ENCODE data around the gene KCNC1.

KCNC1 gene

GRCh38 chr11:17716807-17717206 is 17.8 kb upstream of the KCNC1 start:
- no peak for FAIRE-seq

- FAIRE-seq: no peak
Observed at GRCh38 chr11:17718015-17718414, 16.6 kb upstream of the KCNC1 start.

- no peak for FAIRE-seq
Observed at GRCh38 chr11:17718510-17718962, 16.0 kb upstream of the KCNC1 start.

GRCh38 chr11:17719028-17719937 is 15.3 kb upstream of the KCNC1 start, which contains the start of gene MYOD1:
TSS of gene MYOD1 (plus strand) at chr11:17719571. CDS start at chr11:17719783, 212 bp downstream.
- FAIRE-seq: no peak

DNA sequence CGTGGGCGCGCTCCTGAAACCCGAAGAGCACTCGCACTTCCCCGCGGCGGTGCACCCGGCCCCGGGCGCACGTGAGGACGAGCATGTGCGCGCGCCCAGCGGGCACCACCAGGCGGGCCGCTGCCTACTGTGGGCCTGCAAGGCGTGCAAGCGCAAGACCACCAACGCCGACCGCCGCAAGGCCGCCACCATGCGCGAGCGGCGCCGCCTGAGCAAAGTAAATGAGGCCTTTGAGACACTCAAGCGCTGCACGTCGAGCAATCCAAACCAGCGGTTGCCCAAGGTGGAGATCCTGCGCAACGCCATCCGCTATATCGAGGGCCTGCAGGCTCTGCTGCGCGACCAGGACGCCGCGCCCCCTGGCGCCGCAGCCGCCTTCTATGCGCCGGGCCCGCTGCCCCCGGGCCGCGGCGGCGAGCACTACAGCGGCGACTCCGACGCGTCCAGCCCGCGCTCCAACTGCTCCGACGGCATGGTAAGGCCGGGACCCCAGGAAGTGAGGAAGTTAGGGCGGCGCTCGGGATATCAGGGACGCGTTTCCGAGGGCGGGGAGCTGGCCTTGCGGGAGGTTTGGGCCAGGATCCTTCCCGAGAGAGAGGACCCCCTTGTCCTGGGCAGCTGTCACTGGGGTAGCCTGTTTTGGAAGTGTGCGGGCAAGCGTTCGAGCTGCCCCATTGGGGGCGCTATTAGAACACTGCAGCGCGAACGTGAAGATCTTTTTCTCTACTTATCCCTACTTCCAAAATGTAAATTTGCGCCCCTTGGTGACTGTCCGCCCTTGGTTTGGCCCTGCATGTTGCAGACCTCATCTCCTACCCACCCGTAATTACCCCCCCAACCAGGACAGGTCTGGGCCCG is 14.4 kb upstream of the KCNC1 start:
- FAIRE-seq: no peak

DNA sequence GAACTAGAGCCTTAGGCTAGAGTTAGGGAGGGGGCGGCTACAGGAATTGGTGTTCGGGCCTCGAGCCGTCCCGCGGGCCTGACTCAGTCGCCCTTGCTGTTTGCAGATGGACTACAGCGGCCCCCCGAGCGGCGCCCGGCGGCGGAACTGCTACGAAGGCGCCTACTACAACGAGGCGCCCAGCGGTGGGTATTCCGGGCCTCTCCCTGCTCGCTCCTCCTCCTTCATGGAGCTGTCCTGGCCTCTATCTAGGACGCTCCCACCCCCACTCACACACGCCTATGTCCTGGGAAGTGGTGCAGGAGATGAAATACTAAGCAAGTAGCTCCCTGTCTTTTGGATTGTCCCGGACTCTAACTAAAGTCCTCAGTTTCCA is 13.8 kb upstream of the KCNC1 start:
- no peak for FAIRE-seq

DNA sequence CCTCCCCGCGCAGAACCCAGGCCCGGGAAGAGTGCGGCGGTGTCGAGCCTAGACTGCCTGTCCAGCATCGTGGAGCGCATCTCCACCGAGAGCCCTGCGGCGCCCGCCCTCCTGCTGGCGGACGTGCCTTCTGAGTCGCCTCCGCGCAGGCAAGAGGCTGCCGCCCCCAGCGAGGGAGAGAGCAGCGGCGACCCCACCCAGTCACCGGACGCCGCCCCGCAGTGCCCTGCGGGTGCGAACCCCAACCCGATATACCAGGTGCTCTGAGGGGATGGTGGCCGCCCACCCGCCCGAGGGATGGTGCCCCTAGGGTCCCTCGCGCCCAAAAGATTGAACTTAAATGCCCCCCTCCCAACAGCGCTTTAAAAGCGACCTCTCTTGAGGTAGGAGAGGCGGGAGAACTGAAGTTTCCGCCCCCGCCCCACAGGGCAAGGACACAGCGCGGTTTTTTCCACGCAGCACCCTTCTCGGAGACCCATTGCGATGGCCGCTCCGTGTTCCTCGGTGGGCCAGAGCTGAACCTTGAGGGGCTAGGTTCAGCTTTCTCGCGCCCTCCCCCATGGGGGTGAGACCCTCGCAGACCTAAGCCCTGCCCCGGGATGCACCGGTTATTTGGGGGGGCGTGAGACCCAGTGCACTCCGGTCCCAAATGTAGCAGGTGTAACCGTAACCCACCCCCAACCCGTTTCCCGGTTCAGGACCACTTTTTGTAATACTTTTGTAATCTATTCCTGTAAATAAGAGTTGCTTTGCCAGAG is 13.2 kb upstream of the KCNC1 start:
- FAIRE-seq: no peak

DNA sequence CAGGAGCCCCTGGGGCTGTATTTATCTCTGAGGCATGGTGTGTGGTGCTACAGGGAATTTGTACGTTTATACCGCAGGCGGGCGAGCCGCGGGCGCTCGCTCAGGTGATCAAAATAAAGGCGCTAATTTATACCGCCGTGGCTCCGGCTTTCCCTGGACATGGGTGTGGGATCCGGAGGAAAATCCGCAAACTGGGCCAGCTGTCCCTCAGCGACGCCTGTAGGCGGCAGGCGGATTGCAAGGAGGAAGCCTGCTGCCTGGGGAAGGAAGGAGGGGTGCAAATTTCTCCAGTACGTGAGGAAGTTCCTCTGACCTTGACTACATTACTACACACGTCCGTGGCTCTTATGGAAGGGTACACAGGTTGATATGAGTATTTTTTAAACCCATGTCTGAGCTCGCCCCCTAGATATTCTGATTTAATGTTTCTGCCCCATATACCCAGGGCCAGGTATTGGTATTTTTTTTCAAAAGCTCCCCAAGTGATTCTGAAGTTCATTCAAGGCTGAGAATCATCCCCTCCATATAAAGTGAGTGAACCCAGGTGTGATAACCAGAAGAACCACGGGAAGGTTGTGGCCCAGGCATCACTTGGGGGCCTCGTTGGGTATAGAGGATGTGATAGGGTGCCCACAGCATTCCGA is 12.5 kb upstream of the KCNC1 start:
- no peak for FAIRE-seq

DNA sequence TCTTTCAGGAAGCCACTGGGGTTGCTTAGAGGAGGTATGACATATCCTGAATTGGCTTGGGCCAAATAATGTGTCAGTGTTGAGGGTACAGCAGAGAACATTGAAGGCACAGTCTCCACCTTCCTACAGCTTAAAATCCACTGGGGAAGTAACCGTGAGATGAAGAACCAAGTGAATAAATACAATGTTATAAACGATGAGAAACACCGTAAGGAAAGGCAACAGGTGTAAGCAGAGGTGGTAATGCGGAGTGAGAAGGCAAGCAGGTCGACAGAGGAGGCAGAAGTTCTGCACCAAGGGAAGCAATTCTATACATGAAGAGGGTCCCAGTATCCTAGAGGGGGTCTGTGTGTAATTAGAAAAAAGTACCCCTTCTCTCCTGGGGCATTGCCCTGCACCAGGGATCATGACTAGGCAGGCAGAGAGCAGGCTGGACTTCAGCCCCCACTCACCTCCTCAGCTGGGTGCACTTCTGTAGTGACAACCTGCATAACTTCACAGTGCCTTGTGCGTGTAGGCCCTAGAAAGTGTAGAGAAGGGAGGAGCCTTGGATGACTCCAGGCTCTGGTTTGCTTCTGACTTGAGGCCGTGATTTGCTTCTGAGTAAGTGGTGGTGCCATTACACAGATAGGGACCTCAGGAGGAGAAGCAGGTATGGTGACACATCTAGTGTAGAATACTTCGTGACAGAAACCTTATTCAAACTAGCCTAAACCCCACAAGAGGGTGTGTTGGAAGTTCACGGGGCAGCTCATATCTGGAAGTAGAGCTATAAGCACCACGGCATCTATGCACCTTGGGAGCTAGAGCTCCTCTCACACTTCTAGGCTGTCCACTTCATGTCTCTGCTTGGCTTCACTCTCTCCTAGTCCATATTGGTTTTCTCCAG is 10.3 kb upstream of the KCNC1 start:
- no peak for FAIRE-seq

DNA sequence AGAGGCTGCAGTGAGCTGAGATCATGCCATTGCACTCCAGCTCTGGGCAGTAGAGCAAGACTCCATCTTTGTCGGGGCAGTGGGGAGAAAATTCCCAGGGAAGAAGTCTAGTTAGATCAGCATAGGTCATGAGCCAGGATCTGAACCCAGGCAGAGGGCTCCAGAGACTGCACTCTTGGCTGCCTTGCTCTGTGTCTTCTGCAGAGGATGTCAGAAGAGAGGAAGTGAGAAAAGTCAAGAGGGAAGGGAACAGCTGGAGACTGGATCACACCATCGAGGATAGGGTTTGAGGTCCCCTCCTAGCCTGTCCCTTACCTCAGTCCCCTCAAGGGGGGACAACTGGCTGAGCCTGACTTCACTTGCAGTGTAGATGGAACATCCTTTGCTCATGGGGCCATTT is 9.4 kb upstream of the KCNC1 start:
- FAIRE-seq: no peak

GRCh38 chr11:17730137-17730536 is 4.4 kb upstream of the KCNC1 start:
- FAIRE-seq: no peak

DNA sequence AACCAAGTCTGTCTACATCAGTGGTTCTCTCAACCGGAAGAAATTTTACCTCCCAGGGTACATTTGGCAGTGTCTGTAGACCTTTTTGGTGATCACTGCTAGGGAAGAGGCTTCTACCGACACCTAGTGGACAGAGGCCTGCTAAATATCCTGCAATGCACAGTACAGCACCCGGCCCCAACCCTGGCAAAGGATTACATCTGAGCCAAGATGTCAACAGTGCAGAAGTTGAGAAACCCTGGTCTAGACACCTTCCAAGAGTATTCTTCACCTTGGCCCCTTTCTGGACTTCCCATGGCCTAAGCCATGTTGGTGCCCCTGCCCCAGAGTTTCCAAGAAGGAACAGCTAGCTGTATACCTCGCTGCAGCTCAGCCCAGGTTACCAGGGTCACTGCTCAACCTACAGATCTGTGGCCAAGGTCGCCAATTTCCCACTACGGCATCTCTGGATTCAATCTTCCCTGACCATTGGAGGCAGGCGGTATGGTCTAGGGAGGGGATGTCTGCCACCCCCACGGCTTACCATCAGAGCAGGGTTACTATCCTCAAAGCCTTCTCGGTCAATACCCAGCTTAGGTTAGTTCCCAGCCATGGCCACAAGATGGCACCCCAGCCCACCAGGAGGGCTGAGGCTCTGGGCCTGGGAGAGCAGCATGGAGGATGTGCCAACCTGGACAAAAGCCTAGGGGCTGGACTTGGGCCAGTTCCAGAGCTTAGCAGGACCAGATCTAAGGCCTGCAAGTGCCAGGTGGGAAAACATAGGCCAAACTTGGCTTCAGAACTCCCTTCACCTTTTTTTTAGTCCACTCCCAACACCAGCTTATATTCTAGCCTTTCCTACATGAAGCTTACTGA is 3.7 kb upstream of the KCNC1 start:
- no peak for FAIRE-seq

DNA sequence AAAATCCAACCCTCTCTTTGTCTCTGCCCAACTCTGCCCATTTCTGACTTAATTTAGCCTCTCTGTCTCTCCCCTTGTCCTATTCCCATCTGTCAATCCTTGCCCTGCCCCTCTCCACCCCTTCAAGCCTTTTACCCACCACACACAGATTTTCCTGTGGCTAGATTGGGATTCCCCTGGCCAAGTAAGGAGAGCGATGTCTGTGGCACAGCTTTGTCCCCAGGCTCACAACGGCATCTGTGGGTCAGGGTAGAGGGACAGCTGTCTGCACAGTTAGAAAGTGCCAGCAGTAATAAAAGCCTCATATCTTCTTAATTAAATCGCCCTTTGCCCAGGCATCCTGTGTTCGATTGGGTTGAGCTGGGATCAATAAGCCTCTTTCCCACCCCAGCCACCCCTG is 1.3 kb upstream of the KCNC1 start:
- no peak for FAIRE-seq

DNA sequence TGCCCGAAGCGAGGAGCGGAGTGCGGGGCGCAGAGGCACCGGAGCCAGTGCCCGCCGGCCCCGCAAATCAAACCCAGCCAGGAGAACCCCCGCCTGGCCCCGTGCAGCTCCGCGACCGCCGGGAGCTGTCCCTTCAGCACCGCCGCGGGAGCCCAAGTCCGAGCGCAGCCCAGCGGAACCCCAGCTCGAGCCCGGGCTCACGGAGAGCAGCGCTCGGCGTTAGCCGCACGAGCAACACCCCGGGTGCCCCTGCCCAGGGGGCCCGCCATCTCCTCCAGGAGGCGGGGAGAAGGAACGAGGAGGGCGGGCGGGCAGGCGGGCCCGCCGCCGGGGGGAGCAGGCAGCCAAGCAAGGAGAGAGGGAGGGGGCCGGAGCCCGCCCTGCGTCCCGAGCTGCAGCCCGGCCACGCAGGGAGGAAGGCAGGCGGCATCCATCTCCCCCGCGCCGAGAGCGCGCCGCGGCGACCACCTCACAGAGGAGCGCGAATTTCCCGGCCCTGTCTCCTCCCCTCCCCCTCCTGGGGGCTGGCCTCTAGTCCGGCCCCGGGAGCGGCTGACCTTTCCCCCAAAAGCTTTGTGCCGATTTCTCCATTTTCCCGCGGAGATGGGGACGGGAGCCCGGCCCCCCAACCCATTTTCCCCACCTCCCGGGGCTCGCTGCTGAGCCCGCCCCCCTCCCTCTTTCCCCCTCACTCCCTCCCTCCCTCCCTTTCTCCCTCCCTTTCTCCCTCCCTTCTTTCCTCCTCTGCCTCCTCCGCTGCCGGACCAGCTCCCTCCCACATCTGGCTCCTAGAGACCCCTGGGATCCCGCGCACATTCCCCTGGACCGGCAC is 621 bp downstream of the KCNC1 start:
- no peak for FAIRE-seq

GRCh38 chr11:17735818-17736578 is 1.4 kb downstream of the KCNC1 start:
- no peak for FAIRE-seq

GRCh38 chr11:17736579-17736893 is 2.0 kb downstream of the KCNC1 start:
- no peak for FAIRE-seq

- FAIRE-seq: no peak
Observed at GRCh38 chr11:17736930-17737817, 2.6 kb downstream of the KCNC1 start.
